Stimulated activated CD4-positive, alpha-beta T cell treated with anti-CD3 and anti-CD28 coated beads, Interleukin-1b, Interleukin-23, amount 100 ng/mL, for 24 hours (primary cell): ENCODE measurements around the gene WDR7.

Source experiments
- DNase-seq, 4 experiments: peaks; one replicate each; pipeline ENCODE4 v3.0.0-alpha.2; 2020; ENCODE audit warnings: low read depth in 4 of 4, low spot score in 1 of 4

Gene WDR7

GRCh38 chr18:57027190-57027708, 376.1 kb downstream of the WDR7 start:
- DNase-seq, result no peak

- no peak for DNase-seq
Observed at GRCh38 chr18:57029761-57030160, 378.6 kb downstream of the WDR7 start.

GRCh38 chr18:57030417-57030816, 379.3 kb downstream of the WDR7 start:
- no peak for DNase-seq

- DNase-seq, result no peak
Observed at GRCh38 chr18:57035590-57035989, 384.4 kb downstream of the WDR7 start.

GRCh38 chr18:57038395-57038794, 387.2 kb downstream of the WDR7 start:
- no peak for DNase-seq

- DNase-seq, result no peak
Observed at GRCh38 chr18:57040175-57040574, 389.0 kb downstream of the WDR7 start.

GRCh38 chr18:57043241-57043640, 392.1 kb downstream of the WDR7 start:
- DNase-seq, result no peak

GRCh38 chr18:57048351-57048750, 397.2 kb downstream of the WDR7 start:
- no peak for DNase-seq

- no peak for DNase-seq
Observed at GRCh38 chr18:57048859-57049258, 397.7 kb downstream of the WDR7 start.

GRCh38 chr18:57050310-57050949, 399.3 kb downstream of the WDR7 start:
- no peak for DNase-seq

GRCh38 chr18:57051021-57051656, 400.0 kb downstream of the WDR7 start:
- no peak for DNase-seq

- DNase-seq, result no peak
Observed at GRCh38 chr18:57051657-57052044, 400.5 kb downstream of the WDR7 start.

- no peak for DNase-seq
Observed at GRCh38 chr18:57052173-57052572, 401.0 kb downstream of the WDR7 start.

GRCh38 chr18:57052759-57053158, 401.6 kb downstream of the WDR7 start:
- no peak for DNase-seq

- DNase-seq, result no peak
Observed at GRCh38 chr18:57054891-57055290, 403.7 kb downstream of the WDR7 start.

- no peak for DNase-seq
Observed at GRCh38 chr18:57057890-57058289, 406.7 kb downstream of the WDR7 start.

GRCh38 chr18:57058734-57059133, 407.6 kb downstream of the WDR7 start:
- no peak for DNase-seq

- no peak for DNase-seq
Observed at GRCh38 chr18:57059366-57059765, 408.2 kb downstream of the WDR7 start.

GRCh38 chr18:57060814-57061213, 409.7 kb downstream of the WDR7 start:
- no peak for DNase-seq

GRCh38 chr18:57062178-57062577, 411.0 kb downstream of the WDR7 start:
- no peak for DNase-seq

- DNase-seq, result no peak
Observed at GRCh38 chr18:57062844-57063243, 411.7 kb downstream of the WDR7 start.

GRCh38 chr18:57063601-57064103, 412.5 kb downstream of the WDR7 start:
- no peak for DNase-seq
